K562 (cell line): Measurements from ENCODE around the gene IL20RA. TPM values are rescaled to one million over a fixed set of nuclear protein-coding genes. Genes with fewer than 3 reads are reported as not detected.

Experiments
- ATAC-seq: fragments of 200-7000 bp; cut with Tn5 transposase; 3 replicates; pipeline ENCODE4 v1.9.1; 2020; ENCODE audit warnings: moderate library complexity
- BruUV-seq: library from RNA; stranded (reverse); fragments of 400-500 nt; replicated peaks from 2 replicates; lab custom pipeline; 2021; lab: Mats Ljungman, UMichigan
- CTCF ChIA-PET: fragments of 300-600 bp; formaldehyde crosslinking; extraction: SDS; loops from one replicate; lab custom pipeline; 2021; ENCODE audit warnings: low intra/inter-chr PET ratio; lab: Yijun Ruan, JAX
- POLR2A ChIA-PET: fragments of 300-600, 350-650 bp; sonication (Branson Sonifier 250); formaldehyde crosslinking; extraction: SDS; loops from one replicate; lab custom pipeline; 2021; ENCODE audit warnings: antibody characterized with exemption, inconsistent platforms; lab: Yijun Ruan, JAX
- DNase-seq, 4 experiments: peaks; one replicate each; pipeline versions ENCODE4 v3.0.0 to v3.0.0-alpha.2; 2011 to 2018; ENCODE audit warnings: low spot score in 3 of 4, mixed read lengths in 3 of 4; ENCODE audit errors: extremely low read depth in 1 of 4
- FAIRE-seq: peaks from 2 replicates; lab custom pipeline; 2011; peaks lifted over from hg19 to GRCh38; lab: Jason Lieb, UNC
- H2AFZ ChIP-seq: 2 replicates; pipeline ENCODE4 v1.6.0; 2011; ENCODE audit warnings: low read depth, low read length, control low read depth, inconsistent platforms
- H3K27ac ChIP-seq: fragments of 200-600 bp; 3 replicates; pipeline ENCODE4 v1.8.0; 2011; ENCODE audit warnings: low read depth, mild to moderate bottlenecking, control low read depth, inconsistent platforms, low read length, moderate library complexity, mixed read lengths; ENCODE audit errors: extremely low read depth
- H3K27me3 ChIP-seq, 2 experiments: fragments of 300-600 bp in 1 of 2; 2 replicates in 1 of 2; 3 replicates in 1 of 2; pipeline versions ENCODE4 v1.6.0 to v1.8.0; 2011; ENCODE audit warnings: inconsistent platforms in 2 of 2, low read length in 2 of 2, mild to moderate bottlenecking in 1 of 2, mixed read lengths in 1 of 2, moderate library complexity in 1 of 2; ENCODE audit not compliant: control insufficient read depth in 2 of 2, insufficient read depth in 2 of 2
- H3K36me3 ChIP-seq: fragments of 300-600 bp; 3 replicates; pipeline ENCODE4 v1.8.0; 2011; ENCODE audit warnings: mild to moderate bottlenecking, low read length, inconsistent platforms; ENCODE audit not compliant: control insufficient read depth, insufficient read depth
- H3K4me1 ChIP-seq, 2 experiments: fragments of 200-600 bp in 1 of 2; replicated peaks in 1 of 2; 2 replicates in 1 of 2; 3 replicates in 1 of 2; pipeline versions ENCODE4 v1.5.1 to v1.8.0; 2011; ENCODE audit warnings: inconsistent platforms in 2 of 2, low read length in 2 of 2, mild to moderate bottlenecking in 1 of 2, mixed read lengths in 1 of 2, moderate library complexity in 1 of 2; ENCODE audit not compliant: control insufficient read depth in 2 of 2, insufficient read depth in 2 of 2
- H3K4me2 ChIP-seq: 2 replicates; pipeline ENCODE4 v1.6.1; 2011; ENCODE audit warnings: low read length, control low read depth, inconsistent platforms, mixed read lengths; ENCODE audit not compliant: insufficient read depth
- H3K4me3 ChIP-seq: fragments of 200-600 bp; sonication (generic), shearing (Covaris generic); 2 replicates; pipeline ENCODE4 v1.5.1; 2016; ENCODE audit warnings: control low read depth, inconsistent platforms
- H3K79me2 ChIP-seq: fragments of 200-600 bp; 3 replicates; pipeline ENCODE4 v1.8.0; 2011; ENCODE audit warnings: low read length, inconsistent platforms; ENCODE audit not compliant: control insufficient read depth, insufficient read depth
- H3K9ac ChIP-seq, 2 experiments: 2 replicates each; pipeline versions ENCODE4 v1.6.0 to v1.6.1; 2011; ENCODE audit warnings: low read depth in 2 of 2, low read length in 2 of 2, control low read depth in 1 of 2, inconsistent platforms in 1 of 2, mild to moderate bottlenecking in 1 of 2, mixed read lengths in 1 of 2; ENCODE audit not compliant: insufficient read depth in 1 of 2
- H3K9me1 ChIP-seq: one replicate; pipeline ENCODE4 v1.6.0; 2011; ENCODE audit warnings: inconsistent platforms, mild to moderate bottlenecking, low read length, moderate library complexity; ENCODE audit not compliant: control insufficient read depth, insufficient read depth
- H3K9me3 ChIP-seq: replicated peaks from 2 replicates; pipeline ENCODE4 v1.5.1; 2011; ENCODE audit warnings: low read depth, low read length, inconsistent platforms; ENCODE audit not compliant: control insufficient read depth, insufficient read depth
- H4K20me1 ChIP-seq: replicated peaks from 2 replicates; pipeline ENCODE4 v1.6.1; 2011; ENCODE audit warnings: low read length, inconsistent platforms, mixed read lengths; ENCODE audit not compliant: control insufficient read depth, insufficient read depth
- CTBP1 ChIP-seq: fragments of 450-650 bp; IDR thresholded peaks from 2 replicates; pipeline ENCODE4 v1.6.1; 2016; ENCODE audit warnings: borderline replicate concordance
- CTCFL ChIP-seq: IDR thresholded peaks from 2 replicates; pipeline ENCODE4 v1.6.1; 2011; ENCODE audit warnings: borderline replicate concordance, low read depth, mild to moderate bottlenecking, moderate library complexity, low read length; ENCODE audit not compliant: insufficient read depth, poor library complexity, severe bottlenecking
- RCOR1 ChIP-seq, 2 experiments: IDR thresholded peaks; 2 replicates each; pipeline ENCODE4 v1.6.1; 2012; ENCODE audit warnings: low read depth in 2 of 2, low read length in 2 of 2, borderline replicate concordance in 1 of 2, improper control_type of control experiment in 1 of 2
- REST ChIP-seq, 2 experiments: fragments of 450-650 bp; formaldehyde crosslinking in 1 of 2; IDR thresholded peaks; 2 replicates each; pipeline versions ENCODE4 v1.4.0 to v1.6.1; 2014 to 2020; ENCODE audit warnings: mild to moderate bottlenecking in 2 of 2, borderline replicate concordance in 1 of 2, low read depth in 1 of 2
- SMC3 ChIP-seq: conservative IDR thresholded peaks from 2 replicates; pipeline ENCODE4 v1.6.1; 2011; ENCODE audit warnings: low read depth, low read length, improper control_type of control experiment; ENCODE audit not compliant: insufficient read depth
- TFAP4 ChIP-seq: sonication (generic); formaldehyde crosslinking; IDR thresholded peaks from 2 replicates; pipeline ENCODE4 v1.8.0; 2022; ENCODE audit warnings: missing genetic modification reagents, mild to moderate bottlenecking, moderate library complexity, borderline replicate concordance
- ZNF445 ChIP-seq: fragments of 250-450 bp; sonication (Bioruptor Pico); IDR thresholded peaks from 2 replicates; pipeline ENCODE4 v1.4.0; 2020; ENCODE audit warnings: low read depth, mild to moderate bottlenecking, moderate library complexity
- WGBS: fragments of 100-300 bp; shearing (Covaris generic); methylation state at CpG from one replicate; pipeline ENCODE4 v1.1.6; 2016; ENCODE audit warnings: low coverage, mixed read lengths; ENCODE audit not compliant: insufficient coverage; ENCODE audit errors: missing lambda C conversion rate; 5-methylcytosine and 5-hydroxymethylcytosine counted together
- in situ Hi-C: fragments of 300-500 bp; cut with MboI; formaldehyde crosslinking; loops from 4 replicates; pipeline ENCODE4 v1.15.0; 2018; ENCODE audit warnings: inconsistent platforms, mixed read lengths
- intact Hi-C: fragments of 100-400 bp; cut with micrococcal nuclease; formaldehyde crosslinking; loops from 2 replicates; pipeline ENCODE4 v1.14.2; 2022
- polyA plus RNA-seq, 8 experiments: library from polyadenylated mRNA; depleted of rRNA in 4 of 8; stranded (reverse) in 5 of 8; unstranded in 3 of 8; fragments of >200 nt; fragmentation: Nextera tagmentation in 2 of 8; fragmentation: Illumina TruSeq in 1 of 8; extraction: Ambion mirVana in 2 of 8; extraction: Trizol in 1 of 8; gene quantifications; 2 replicates each; pipeline versions ENCODE4 v1.2.1 to v1.2.3, GENCODE V29; 2011 to 2014; ENCODE audit warnings: inconsistent platforms in 1 of 8, missing spikeins in 1 of 8
- total RNA-seq, 7 experiments: library from RNA; depleted of rRNA in 6 of 7; stranded (reverse); fragments of >200 nt in 6 of 7; fragmentation: Illumina TruSeq in 2 of 7; extraction: Trizol in 2 of 7; gene quantifications; 2 replicates each; pipeline versions ENCODE4 v1.2.1 to v1.2.3, GENCODE V29; 2011 to 2021; ENCODE audit warnings: low replicate concordance in 1 of 7

The IL20RA gene
- total and polyA plus RNA-seq, 9 of the 15 experiments (the other 6 are each of a cell fraction or from before 2014, with no cell fraction given), result not detected

GRCh38 chr6:137076277-137077068 is 31.7 kb upstream of the IL20RA start:
- H3K9me1 ChIP-seq, result no peaks in the 10 kb centered on the region
- intact Hi-C loops (loop anchor here (1.0 to 5.0 kb wide), 5 partner anchors 90 to 341 kb away; no protein-coding TSS in a partner anchor), in situ Hi-C loops (no loop called here)
- H3K27me3 ChIP-seq, result 0 out of 5 replicates have a peak, but pooled peaks cover 4% of the 10 kb centered on the region in 2 experiments
- ChIA-PET CTCF (interaction anchor here (0.7 to 2.0 kb wide), 5 partner anchors 213 to 1033 kb away, joined by 3 to 9 read pairs (median 4); no protein-coding TSS in a partner anchor), POLR2A (interaction anchor here (0.5 to 2.4 kb wide), 2 partner anchors 13 to 316 kb away, joined by 3 to 11 read pairs; no protein-coding TSS in a partner anchor)
- H3K36me3 ChIP-seq, result no peaks in the 10 kb centered on the region
- peak; percentile 49 to 82 (median 58) for DNase-seq
- H3K79me2 ChIP-seq, result no peaks in the 10 kb centered on the region
- peak; percentile 100 for ATAC-seq
- no peaks in the 10 kb centered on the region for H4K20me1 ChIP-seq
- no peaks in the 10 kb centered on the region for H3K9me3 ChIP-seq
- BruUV-seq, result no TSS peak
- no peaks in the 10 kb centered on the region for H3K4me1 ChIP-seq
- WGBS, result 29% methylated on average over 4 of the region's 4 CpGs
- H3K4me3 ChIP-seq, result no peak overlapping the region
- no peak overlapping the region for H3K27ac ChIP-seq
- H2AFZ ChIP-seq, result no peak overlapping the region
- no peak overlapping the region for H3K4me2 ChIP-seq
- FAIRE-seq, result peak; percentile 98
- H3K9ac ChIP-seq, result no peak overlapping the region
- TF ChIP-seq SMC3 (peak; percentile 88), CTBP1 (peak; percentile 54; the same call in 1 of the 2 replicates), ZNF445 (CRISPR knock-in tag) (no peak), TFAP4 (CRISPR knock-in tag) (no peak; the same call in 1 of the 2 replicates), RCOR1 (IDR thresholded peaks at IDR 0.05; ENCODE audit: borderline replicate concordance in 1 of 2, low read depth in 2 of 2, low read length in 2 of 2) (peak in 1 of 2 experiments; percentile 88; a peak in 2 of 4 replicates), CTCFL (no peak), REST (IDR thresholded peaks at IDR 0.05; ENCODE audit: borderline replicate concordance) (peak; percentile 76), REST (CRISPR knock-in tag; IDR thresholded peaks at IDR 0.05; ENCODE audit: low read depth) (no peak)
